HEK293 (cell line): ENCODE results near the gene LRP5.
"Not testable (repeated sequence)": the region's sequence is repeated elsewhere in the genome, so short reads cannot be mapped to it uniquely, and the experiment has no call there.

Source experiments
- CTCF ChIA-PET: fragments of 350-600 bp; formaldehyde crosslinking; extraction: SDS; loops from one replicate; lab custom pipeline; 2021; ENCODE audit warnings: antibody characterized with exemption; lab: Yijun Ruan, JAX
- POLR2A ChIA-PET: fragments of 300-600 bp; formaldehyde crosslinking; extraction: SDS; loops from one replicate; lab custom pipeline; 2020; ENCODE audit warnings: antibody characterized with exemption, inconsistent platforms; lab: Yijun Ruan, JAX
- H3K27ac ChIP-seq: fragments of 200-500 bp; sonication (Bioruptor generic); 2 replicates; pipeline ENCODE4 v1.5.1; 2014; ENCODE audit warnings: low read depth, low read length, control low read depth, inconsistent platforms; ENCODE audit errors: extremely low read depth
- H3K36me3 ChIP-seq, 2 experiments: fragments of 200-500 bp in 1 of 2; sonication (Bioruptor generic) in 1 of 2; 1 replicate in 1 of 2; 2 replicates in 1 of 2; pipeline ENCODE4 v1.5.1; 2014 to 2017; ENCODE audit warnings: inconsistent platforms in 2 of 2, low read length in 2 of 2; ENCODE audit not compliant: control insufficient read depth in 2 of 2, insufficient read depth in 1 of 2
- H3K4me1 ChIP-seq: fragments of 200-500 bp; sonication (Bioruptor generic); 2 replicates; pipeline ENCODE4 v1.5.1; 2014; ENCODE audit warnings: mild to moderate bottlenecking, low read length, inconsistent platforms; ENCODE audit not compliant: control insufficient read depth, insufficient read depth
- H3K4me3 ChIP-seq: 2 replicates; pipeline ENCODE4 v1.5.1; 2011; ENCODE audit warnings: low read depth, mild to moderate bottlenecking, control low read depth, low read length, moderate library complexity
- H3K9me3 ChIP-seq: fragments of 200-500 bp; sonication (Bioruptor generic); 2 replicates; pipeline ENCODE4 v1.5.1; 2014; ENCODE audit warnings: low read depth, low read length, inconsistent platforms; ENCODE audit not compliant: control insufficient read depth, insufficient read depth
- BCL6B ChIP-seq: fragments of 450-650 bp; formaldehyde crosslinking; IDR thresholded peaks from 2 replicates; pipeline ENCODE4 v1.5.1; 2017; ENCODE audit warnings: missing biosample characterization, missing genetic modification characterization
- CTCF ChIP-seq: fragments of 450-650 bp; formaldehyde crosslinking; IDR thresholded peaks from 2 replicates; pipeline ENCODE4 v1.5.1; 2016; ENCODE audit warnings: missing biosample characterization, missing genetic modification characterization
- EGR2 ChIP-seq: fragments of 450-650 bp; formaldehyde crosslinking; IDR thresholded peaks from 2 replicates; pipeline ENCODE4 v1.5.1; 2016; ENCODE audit warnings: low read depth, missing biosample characterization, missing genetic modification characterization
- GLIS1 ChIP-seq: fragments of 450-650 bp; formaldehyde crosslinking; IDR thresholded peaks from 2 replicates; pipeline ENCODE4 v1.5.1; 2016; ENCODE audit warnings: missing biosample characterization, missing genetic modification characterization
- GLIS2 ChIP-seq: fragments of 450-650 bp; formaldehyde crosslinking; IDR thresholded peaks from 2 replicates; pipeline ENCODE4 v1.5.1; 2016; ENCODE audit warnings: missing biosample characterization, missing genetic modification characterization
- IKZF3 ChIP-seq: fragments of 450-650 bp; IDR thresholded peaks from 2 replicates; pipeline ENCODE4 v1.5.0; 2018; ENCODE audit warnings: missing biosample characterization, mild to moderate bottlenecking, missing genetic modification characterization, moderate library complexity
- KLF8 ChIP-seq: fragments of 450-650 bp; formaldehyde crosslinking; IDR thresholded peaks from 2 replicates; pipeline ENCODE4 v1.5.1; 2016; ENCODE audit warnings: missing biosample characterization, missing genetic modification characterization
- KLF9 ChIP-seq: fragments of 450-650 bp; formaldehyde crosslinking; IDR thresholded peaks from 2 replicates; pipeline ENCODE4 v1.5.1; 2016; ENCODE audit warnings: missing biosample characterization, missing genetic modification characterization, low read depth
- OVOL3 ChIP-seq: fragments of 450-650 bp; formaldehyde crosslinking; IDR thresholded peaks from 2 replicates; pipeline ENCODE4 v1.5.1; 2016; ENCODE audit warnings: missing biosample characterization, missing genetic modification characterization
- ZBTB48 ChIP-seq: fragments of 450-650 bp; formaldehyde crosslinking; IDR thresholded peaks from 2 replicates; pipeline ENCODE4 v1.5.1; 2016; ENCODE audit warnings: missing biosample characterization, missing genetic modification characterization
- ZEB2 ChIP-seq: fragments of 450-650 bp; formaldehyde crosslinking; IDR thresholded peaks from 2 replicates; pipeline ENCODE4 v1.5.1; 2016; ENCODE audit warnings: missing biosample characterization, missing genetic modification characterization
- ZFHX2 ChIP-seq: fragments of 450-650 bp; formaldehyde crosslinking; conservative IDR thresholded peaks from 2 replicates; pipeline ENCODE4 v1.5.1; 2016; ENCODE audit warnings: missing biosample characterization, missing genetic modification characterization
- ZIC2 ChIP-seq: fragments of 450-650 bp; formaldehyde crosslinking; IDR thresholded peaks from 2 replicates; pipeline ENCODE4 v1.5.1; 2016; ENCODE audit warnings: missing biosample characterization, missing genetic modification characterization
- ZNF121 ChIP-seq: fragments of 450-650 bp; formaldehyde crosslinking; IDR thresholded peaks from 2 replicates; pipeline ENCODE4 v1.5.1; 2016; ENCODE audit warnings: missing biosample characterization, missing genetic modification characterization
- ZNF138 ChIP-seq: fragments of 450-650 bp; formaldehyde crosslinking; IDR thresholded peaks from 2 replicates; pipeline ENCODE4 v1.5.1; 2016; ENCODE audit warnings: missing biosample characterization, missing genetic modification characterization, borderline replicate concordance
- ZNF140 ChIP-seq: fragments of 450-650 bp; formaldehyde crosslinking; IDR thresholded peaks from 2 replicates; pipeline ENCODE4 v1.5.1; 2016; ENCODE audit warnings: missing biosample characterization, missing genetic modification characterization
- ZNF157 ChIP-seq: fragments of 450-650 bp; formaldehyde crosslinking; IDR thresholded peaks from 2 replicates; pipeline ENCODE4 v1.5.1; 2016; ENCODE audit warnings: missing biosample characterization, missing genetic modification characterization
- ZNF274 ChIP-seq, 2 experiments: fragments of 200-500 bp in 1 of 2; fragments of 450-650 bp in 1 of 2; sonication (Bioruptor generic) in 1 of 2; formaldehyde crosslinking in 1 of 2; IDR thresholded peaks; 2 replicates each; pipeline versions ENCODE4 v1.5.1 to v1.6.1; 2014 to 2016; ENCODE audit warnings: borderline replicate concordance in 1 of 2, inconsistent platforms in 1 of 2, low read length in 1 of 2, missing biosample characterization in 1 of 2, missing genetic modification characterization in 1 of 2
- ZNF473 ChIP-seq: fragments of 450-650 bp; formaldehyde crosslinking; IDR thresholded peaks from 2 replicates; pipeline ENCODE4 v1.5.1; 2017; ENCODE audit warnings: missing biosample characterization, missing genetic modification characterization
- ZNF501 ChIP-seq: fragments of 450-650 bp; formaldehyde crosslinking; IDR thresholded peaks from 2 replicates; pipeline ENCODE4 v1.5.1; 2016; ENCODE audit warnings: missing biosample characterization, missing genetic modification characterization
- ZNF530 ChIP-seq: fragments of 450-650 bp; formaldehyde crosslinking; IDR thresholded peaks from 2 replicates; pipeline ENCODE4 v1.5.1; 2016; ENCODE audit warnings: low read depth, missing biosample characterization, missing genetic modification characterization
- ZNF549 ChIP-seq: fragments of 450-650 bp; IDR thresholded peaks from 2 replicates; pipeline ENCODE4 v1.5.1; 2018; ENCODE audit warnings: missing biosample characterization, missing genetic modification characterization, mild to moderate bottlenecking, inconsistent platforms, moderate library complexity
- ZNF580 ChIP-seq: fragments of 450-650 bp; formaldehyde crosslinking; IDR thresholded peaks from 2 replicates; pipeline ENCODE4 v1.5.1; 2016; ENCODE audit warnings: missing biosample characterization, missing genetic modification characterization
- ZNF600 ChIP-seq: fragments of 450-650 bp; formaldehyde crosslinking; IDR thresholded peaks from 2 replicates; pipeline ENCODE4 v1.5.1; 2016; ENCODE audit warnings: missing biosample characterization, missing genetic modification characterization
- ZNF629 ChIP-seq: fragments of 450-650 bp; formaldehyde crosslinking; IDR thresholded peaks from 2 replicates; pipeline ENCODE4 v1.5.1; 2017; ENCODE audit warnings: missing biosample characterization, missing genetic modification characterization
- ZNF654 ChIP-seq: fragments of 450-650 bp; formaldehyde crosslinking; IDR thresholded peaks from 2 replicates; pipeline ENCODE4 v1.5.1; 2016; ENCODE audit warnings: low read depth, missing biosample characterization, missing genetic modification characterization
- ZNF785 ChIP-seq: fragments of 450-650 bp; formaldehyde crosslinking; IDR thresholded peaks from 2 replicates; pipeline ENCODE4 v1.5.1; 2016; ENCODE audit warnings: missing biosample characterization, missing genetic modification characterization

LRP5 gene

GRCh38 chr11:68447015-68447801, 134.8 kb downstream of the LRP5 start:
- Histone ChIP-seq H3K4me1 (peaks cover 2% of the 10 kb centered on the region; the same call in 1 of the 2 replicates), H3K27ac (no peak overlapping the region), H3K9me3 (no peaks in the 10 kb centered on the region), H3K4me3 (no peak overlapping the region), H3K36me3 (peaks cover 0 to 18% of the 10 kb centered on the region in 2 experiments; a peak in 2 of 3 replicates)
- POLR2A ChIA-PET, result no interaction called here
- TF ChIP-seq ZEB2 (tag by site-specific recombination), result 0 out of 2 replicates have a peak, but pooled peaks have one; percentile 44
- TF ChIP-seq ZNF654, result peak; percentile 76
- peak; percentile 38; the same call in 1 of the 2 replicates for TF ChIP-seq ZNF600 (tag by site-specific recombination)
- peak; percentile 55; the same call in 1 of the 2 replicates for TF ChIP-seq ZFHX2
- no peak for TF ChIP-seq ZNF274 (IDR thresholded peaks at IDR 0.05; ENCODE audit: low read length)
- TF ChIP-seq ZNF274 (tag by site-specific recombination; IDR thresholded peaks at IDR 0.05; ENCODE audit: borderline replicate concordance), result no peak
- 0 out of 2 replicates have a peak, but pooled peaks have one; percentile 18 for TF ChIP-seq KLF9 (tag by site-specific recombination)
- 0 out of 2 replicates have a peak, but pooled peaks have one; percentile 15 for TF ChIP-seq ZNF140 (tag by site-specific recombination)
- no peak for TF ChIP-seq OVOL3 (tag by site-specific recombination)
- 0 out of 2 replicates have a peak, but pooled peaks have one; percentile 10 for TF ChIP-seq ZIC2 (tag by site-specific recombination)
- TF ChIP-seq ZNF501, result 0 out of 2 replicates have a peak, but pooled peaks have one; percentile 30
- 0 out of 2 replicates have a peak, but pooled peaks have one; percentile 35 for TF ChIP-seq KLF8 (tag by site-specific recombination)
- peak; percentile 76 for TF ChIP-seq CTCF
- no peak for TF ChIP-seq ZNF549 (tag by site-specific recombination)
- no peak for TF ChIP-seq ZNF138 (tag by site-specific recombination)
- TF ChIP-seq GLIS2, result peak; percentile 32; the same call in 1 of the 2 replicates
- TF ChIP-seq EGR2 (tag by site-specific recombination), result 0 out of 2 replicates have a peak, but pooled peaks have one; percentile 22
- 0 out of 2 replicates have a peak, but pooled peaks have one; percentile 14 for TF ChIP-seq GLIS1
- TF ChIP-seq ZNF629 (tag by site-specific recombination), result no peak
- peak; percentile 61; the same call in 1 of the 2 replicates for TF ChIP-seq ZBTB48 (tag by site-specific recombination)
- peak; percentile 48; the same call in 1 of the 2 replicates for TF ChIP-seq IKZF3 (tag by site-specific recombination)
- CTCF ChIA-PET, result interaction anchor here (0.6 to 1.1 kb wide), 3 partner anchors 13 to 190 kb away, joined by 3 read pairs; no protein-coding TSS in a partner anchor

GRCh38 chr11:68447914-68448313, 135.5 kb downstream of the LRP5 start:
- H3K27ac ChIP-seq, H3K4me1 ChIP-seq, H3K9me3 ChIP-seq, POLR2A ChIA-PET, H3K4me3 ChIP-seq, CTCF ChIA-PET: not testable (repeated sequence)
- H3K36me3 ChIP-seq, result peaks cover 0 to 18% of the 10 kb centered on the region in 2 experiments; a peak in 2 of 3 replicates

- ChIA-PET CTCF (no interaction called here), POLR2A (no interaction called here)
- Histone ChIP-seq H3K4me1 (no peaks in the 10 kb centered on the region), H3K9me3 (no peaks in the 10 kb centered on the region), H3K36me3 (peaks cover 0 to 18% of the 10 kb centered on the region in 2 experiments; a peak in 2 of 3 replicates), H3K4me3 (no peak overlapping the region), H3K27ac (no peak overlapping the region)
- TF ChIP-seq ZNF785 (tag by site-specific recombination) (no peak), BCL6B (tag by site-specific recombination) (no peak), ZNF473 (no peak), ZNF530 (tag by site-specific recombination) (no peak), ZNF580 (tag by site-specific recombination) (no peak), ZNF157 (tag by site-specific recombination) (no peak), ZIC2 (tag by site-specific recombination) (no peak), ZNF121 (tag by site-specific recombination) (no peak)
Observed at GRCh38 chr11:68448604-68449011, 136.2 kb downstream of the LRP5 start.
